DMS153 treated with DMSO at 0.1 percent for 48 hours (cell line): ENCODE results near the gene PSMG4.

ENCODE experiments used
- DNase-seq: peaks from one replicate; lab custom pipeline; 2025; ENCODE audit not compliant: unreplicated experiment; lab: John Stamatoyannopoulos, UW

Gene PSMG4

GRCh38 chr6:3273707-3274521 is 15.2 kb downstream of the PSMG4 start:
- DNase-seq, result no peak

GRCh38 chr6:3276174-3277167 is 17.7 kb downstream of the PSMG4 start:
- DNase-seq, result no peak

- DNase-seq, result no peak
These were observed 18.5 kb downstream of the PSMG4 start for GRCh38 chr6:3277251-3277650.

GRCh38 chr6:3277851-3278416 is 19.2 kb downstream of the PSMG4 start:
- DNase-seq, result no peak

GRCh38 chr6:3278691-3279090 is 19.9 kb downstream of the PSMG4 start:
- no peak for DNase-seq

- no peak for DNase-seq
These were observed 21.3 kb downstream of the PSMG4 start for GRCh38 chr6:3280091-3280490.

GRCh38 chr6:3280866-3281465 is 22.2 kb downstream of the PSMG4 start:
- no peak for DNase-seq

GRCh38 chr6:3281631-3282475 is 23.1 kb downstream of the PSMG4 start:
- DNase-seq, result no peak

GRCh38 chr6:3282476-3283236 is 23.9 kb downstream of the PSMG4 start:
- DNase-seq, result no peak

- no peak for DNase-seq
These were observed 24.5 kb downstream of the PSMG4 start for GRCh38 chr6:3283241-3283640.

- no peak for DNase-seq
These were observed 25.1 kb downstream of the PSMG4 start for GRCh38 chr6:3283641-3284435.

- peak; percentile 3 for DNase-seq
These were observed 25.7 kb downstream of the PSMG4 start for GRCh38 chr6:3284436-3284876.

GRCh38 chr6:3285049-3285639 is 26.4 kb downstream of the PSMG4 start:
- no peak for DNase-seq

GRCh38 chr6:3285732-3286131 is 27.0 kb downstream of the PSMG4 start:
- DNase-seq, result no peak

GRCh38 chr6:3286641-3287171 is 28.0 kb downstream of the PSMG4 start:
- DNase-seq, result no peak

GRCh38 chr6:3287308-3287707 is 28.6 kb downstream of the PSMG4 start:
- no peak for DNase-seq

GRCh38 chr6:3287976-3288707 is 29.4 kb downstream of the PSMG4 start:
- no peak for DNase-seq
